CD14-positive monocyte (primary cell): Measurements from ENCODE around the gene CEBPB. TPM values are rescaled to one million over a fixed set of nuclear protein-coding genes. Genes with fewer than 3 reads are reported as not detected.

Experiments used
- DNase-seq, 3 donors: peaks; one replicate each; pipeline ENCODE4 v3.0.0-alpha.2; 2011 to 2022
- H2AFZ ChIP-seq: 2 replicates; pipeline ENCODE4 v1.6.0; 2012; ENCODE audit warnings: mild to moderate bottlenecking, low read depth, low read length, inconsistent platforms; ENCODE audit not compliant: insufficient read depth, poor library complexity, severe bottlenecking
- H3K27ac ChIP-seq, 2 donors: 1 replicate in 1 of 2; 2 replicates in 1 of 2; pipeline ENCODE4 v1.5.1; 2012 to 2013; ENCODE audit warnings: low read length in 2 of 2, control low read depth in 1 of 2, inconsistent platforms in 1 of 2, low read depth in 1 of 2, mild to moderate bottlenecking in 1 of 2
- H3K27me3 ChIP-seq, 2 donors: one replicate each; pipeline versions ENCODE4 v1.6.0 to v1.6.1; 2011 to 2013; ENCODE audit warnings: low read length in 2 of 2; ENCODE audit not compliant: control insufficient read depth in 2 of 2, insufficient read depth in 2 of 2
- H3K36me3 ChIP-seq, 2 donors: replicated peaks in 1 of 2; 1 replicate in 1 of 2; 2 replicates in 1 of 2; pipeline versions ENCODE4 v1.5.1 to v1.6.1; 2012 to 2013; ENCODE audit warnings: low read length in 2 of 2, control low read depth in 1 of 2, inconsistent platforms in 1 of 2, mild to moderate bottlenecking in 1 of 2; ENCODE audit not compliant: insufficient read depth in 2 of 2, control insufficient read depth in 1 of 2
- H3K4me1 ChIP-seq, 2 donors: 1 replicate in 1 of 2; 2 replicates in 1 of 2; pipeline versions ENCODE4 v1.5.1 to v1.6.1; 2012 to 2013; ENCODE audit warnings: low read length in 2 of 2, control low read depth in 1 of 2, inconsistent platforms in 1 of 2, mild to moderate bottlenecking in 1 of 2, moderate library complexity in 1 of 2; ENCODE audit not compliant: insufficient read depth in 2 of 2, control insufficient read depth in 1 of 2
- H3K4me2 ChIP-seq: replicated peaks from 2 replicates; pipeline ENCODE3; 2012; ENCODE audit warnings: low read length, moderate library complexity, mild to moderate bottlenecking; ENCODE audit not compliant: poor library complexity, severe bottlenecking; ENCODE audit errors: extremely low read depth
- H3K4me3 ChIP-seq, 3 experiments: fragments of 200-600 bp in 1 of 3; sonication (generic) in 1 of 3; replicated peaks in 1 of 3; 1 replicate in 2 of 3; 2 replicates in 1 of 3; pipeline ENCODE4 v1.5.1; 2011 to 2013; ENCODE audit warnings: low read length in 3 of 3, mild to moderate bottlenecking in 3 of 3, control low read depth in 2 of 3, low read depth in 2 of 3, inconsistent platforms in 1 of 3, moderate library complexity in 1 of 3
- H3K79me2 ChIP-seq: 2 replicates; pipeline ENCODE4 v1.6.0; 2012; ENCODE audit warnings: mild to moderate bottlenecking, control low read depth, inconsistent platforms, low read length, moderate library complexity; ENCODE audit not compliant: insufficient read depth
- H3K9ac ChIP-seq: 2 replicates; pipeline ENCODE4 v1.6.0; 2017; ENCODE audit warnings: low read length, mild to moderate bottlenecking; ENCODE audit not compliant: insufficient read depth, poor library complexity, severe bottlenecking
- H3K9me3 ChIP-seq, 2 donors: replicated peaks in 1 of 2; 1 replicate in 1 of 2; 2 replicates in 1 of 2; pipeline versions ENCODE4 v1.5.1 to v1.6.1; 2012 to 2013; ENCODE audit warnings: low read length in 2 of 2, control low read depth in 1 of 2; ENCODE audit not compliant: control insufficient read depth in 1 of 2, insufficient read depth in 1 of 2
- H4K20me1 ChIP-seq: 2 replicates; pipeline ENCODE4 v1.6.0; 2012; ENCODE audit warnings: mild to moderate bottlenecking, low read length, control low read depth, moderate library complexity; ENCODE audit not compliant: insufficient read depth
- H3K27ac Mint-ChIP-seq, 7 donors: one replicate each; pipeline ENCODE4 v1.8.0; 2020; ENCODE audit warnings: mild to moderate bottlenecking in 7 of 7, mixed read lengths in 7 of 7, moderate library complexity in 6 of 7, inconsistent platforms in 2 of 7
- H3K27me3 Mint-ChIP-seq, 3 donors: one replicate each; pipeline ENCODE4 v1.8.0; 2021 to 2022; ENCODE audit warnings: low read depth in 3 of 3, mild to moderate bottlenecking in 3 of 3, mixed read lengths in 3 of 3, moderate library complexity in 3 of 3, inconsistent platforms in 1 of 3
- H3K36me3 Mint-ChIP-seq, 2 donors: one replicate each; pipeline ENCODE4 v1.8.0; 2020; ENCODE audit warnings: mixed read lengths in 2 of 2, inconsistent platforms in 1 of 2, mild to moderate bottlenecking in 1 of 2
- H3K4me1 Mint-ChIP-seq: one replicate; pipeline ENCODE4 v1.8.0; 2020; ENCODE audit warnings: mild to moderate bottlenecking, mixed read lengths
- H3K4me3 Mint-ChIP-seq, 2 donors: one replicate each; pipeline ENCODE4 v1.8.0; 2020; ENCODE audit warnings: mild to moderate bottlenecking in 2 of 2, mixed read lengths in 2 of 2, moderate library complexity in 1 of 2
- H3K9me3 Mint-ChIP-seq, 7 donors: one replicate each; pipeline ENCODE4 v1.8.0; 2020 to 2022; ENCODE audit warnings: mixed read lengths in 7 of 7, mild to moderate bottlenecking in 6 of 7, moderate library complexity in 6 of 7, inconsistent platforms in 2 of 7
- CTCF ChIP-seq: fragments of 200-600 bp; IDR thresholded peaks from one replicate; pipeline ENCODE4 v1.8.0; 2022; ENCODE audit warnings: antibody characterized with exemption, mild to moderate bottlenecking
- whole genome bisulfite sequencing: methylation state at CpG from one replicate; pipeline ENCODE4 v1.1.5; 2013; ENCODE audit warnings: missing lambda C conversion rate; ENCODE audit not compliant: insufficient coverage; 5-methylcytosine and 5-hydroxymethylcytosine counted together
- intact Hi-C, 2 donors: fragments of 100-400 bp; cut with micrococcal nuclease; formaldehyde crosslinking; loops; one replicate each; pipeline versions ENCODE4 v1.15.0 to v1.15.1; 2023
- polyA minus RNA-seq: library from RNA; depleted of rRNA, polyadenylated mRNA; stranded (reverse); fragments of >200 nt; gene quantifications from 2 replicates; pipeline ENCODE4 v1.2.3, GENCODE V29; 2012
- polyA plus RNA-seq, 3 donors: library from polyadenylated mRNA; depleted of rRNA in 1 of 3; unstranded in 2 of 3; stranded (reverse) in 1 of 3; fragments of 300-500 nt in 2 of 3; fragments of >200 nt in 1 of 3; fragmentation: Illumina TruSeq in 2 of 3; gene quantifications; 1 replicate in 2 of 3; 2 replicates in 1 of 3; pipeline ENCODE4 v1.2.3, GENCODE V29; 2012 to 2021
- total RNA-seq, 12 experiments: library from RNA in 1 of 12; stranded (reverse) in 1 of 12; fragments of 120-200 nt in 1 of 12; gene quantifications; one replicate each; pipeline ENCODE4 v1.2.4 and lab custom pipeline; 2013 to 2026; ENCODE audit warnings: mixed read lengths in 6 of 12, inconsistent platforms in 1 of 12

The CEBPB gene
- 375 TPM for total RNA-seq (2013)
- polyA plus RNA-seq (100 to 1,000 TPM in 1 of 3 donors, 10 to 100 TPM in 2; 52.4 to 445 (median 80.8) TPM), polyA minus RNA-seq (467 and 953 TPM in 2 replicates), total RNA-seq (lab: John Stamatoyannopoulos, UW) (250 to 820 (median 361) reads per million in 11 experiments)

GRCh38 chr20:50190251-50191064, at the start of gene CEBPB:
CEBPB (plus strand) TSS chr20:50190830; CDS start chr20:50191034, 204 bp downstream.
- Histone ChIP-seq H4K20me1 (peaks cover 40% of the 10 kb centered on the region), H3K4me3 (peak within 1 kb of the TSS; percentile 85 to 96 (median 96)), H3K9me3 (no peaks in the 10 kb centered on the region), H3K36me3 (peaks cover 24 to 30% of the 10 kb centered on the region in 2 donors), H3K4me1 (peaks cover 66 to 68% of the 10 kb centered on the region in 2 donors), H2AFZ (peak within 1 kb of the TSS; percentile 54), H3K79me2 (peaks cover 47% of the 10 kb centered on the region), H3K27me3 (no peaks in the 10 kb centered on the region), H3K9ac (peak within 1 kb of the TSS; percentile 99), H3K27ac (peak within 1 kb of the TSS; percentile 88 to 90), H3K4me2 (peak within 1 kb of the TSS; percentile 87)
- peaks cover 0 to 9% (median 0%) of the 10 kb centered on the region in 7 donors for H3K9me3 Mint-ChIP-seq
- peak within 1 kb of the TSS; percentile 86 to 94 (median 90) for H3K27ac Mint-ChIP-seq
- peak; percentile 92 to 94 (median 93) for DNase-seq
- WGBS: under 1% methylated on average over 78 of the region's 89 CpGs
- H3K36me3 Mint-ChIP-seq: peaks cover 30 to 32% of the 10 kb centered on the region in 2 donors
- H3K4me1 Mint-ChIP-seq: peaks cover 53% of the 10 kb centered on the region
- intact Hi-C loops: loop anchor here (2.0 to 5.0 kb wide), 5 partner anchors 37 to 158 kb away; no protein-coding TSS in a partner anchor
- TF ChIP-seq CTCF: peak; percentile 87
- peaks cover under 1 to 10% (median 3%) of the 10 kb centered on the region in 3 donors for H3K27me3 Mint-ChIP-seq
- peak within 1 kb of the TSS; percentile 84 to 91 for H3K4me3 Mint-ChIP-seq

- Mint-ChIP-seq H3K4me1 (peaks cover 40% of the 10 kb centered on the region), H3K27ac (peak overlapping the region in 4 of 7 donors; percentile 44 to 78 (median 54)), H3K9me3 (no peaks in the 10 kb centered on the region), H3K36me3 (peaks cover 55 to 78% of the 10 kb centered on the region in 2 donors), H3K27me3 (peaks cover 0 to 2% (median 0%) of the 10 kb centered on the region in 3 donors), H3K4me3 (no peak overlapping the region)
- Histone ChIP-seq H3K27ac (peak overlapping the region in 1 of 2 donors; percentile 52), H3K79me2 (peaks cover 79% of the 10 kb centered on the region), H3K9me3 (no peaks in the 10 kb centered on the region), H3K4me2 (no peak overlapping the region), H3K9ac (no peak overlapping the region), H3K36me3 (peaks cover 46 to 71% of the 10 kb centered on the region in 2 donors), H3K27me3 (no peaks in the 10 kb centered on the region), H3K4me1 (peaks cover 24 to 29% of the 10 kb centered on the region in 2 donors), H3K4me3 (no peak overlapping the region), H2AFZ (no peak overlapping the region), H4K20me1 (peaks cover 58% of the 10 kb centered on the region)
- intact Hi-C loops: no loop called here
- TF ChIP-seq CTCF: no peak
- no peak for DNase-seq
- 98% methylated on average over 5 of the region's 6 CpGs for WGBS
Measured at GRCh38 chr20:50141018-50141675, 49.5 kb upstream of the CEBPB start.
